Right lobe of liver (tissue), 4 donors: ENCODE measurements around the gene CAPN14.

Source experiments
- CTCF ChIP-seq, 4 donors: fragments of 200-600 bp in 3 of 4; fragments of 450-650 bp in 1 of 4; IDR thresholded peaks; one replicate each; pipeline versions ENCODE4 v1.5.1 to v1.8.0; 2016 to 2022; ENCODE audit warnings: antibody characterized with exemption in 4 of 4, mild to moderate bottlenecking in 2 of 4
- POLR2A ChIP-seq: fragments of 450-650 bp; IDR thresholded peaks from one replicate; pipeline ENCODE4 v1.6.1; 2017; ENCODE audit warnings: antibody characterized with exemption, mild to moderate bottlenecking
- donor health status: DM: no; HTN: no; CAD: no.
- donor health status: DM: no; HTN: no; CAD: no.
- donor health status: DM: no; HTN: yes; CAD: no.

- TF ChIP-seq CTCF (IDR thresholded peaks at IDR 0.05) (no peak), POLR2A (no peak)
Observed at GRCh38 chr2:31239593-31240177, 22.4 kb upstream of the CAPN14 start.
